HT1080 (cell line): Measurements from ENCODE around the gene KRTAP10-11. TPM values are rescaled to one million over a fixed set of nuclear protein-coding genes. Genes with fewer than 3 reads are reported as not detected.
"Not testable (repeated sequence)": the region's sequence is repeated elsewhere in the genome, so short reads cannot be mapped to it uniquely, and the experiment has no call there.

Experiments used
- DNase-seq: peaks from one replicate; pipeline ENCODE4 v3.0.0-alpha.2; 2015; ENCODE audit warnings: low read depth
- total RNA-seq: library from RNA; depleted of rRNA; stranded (reverse); fragments of >200 nt; shearing (Covaris generic); gene quantifications from 2 replicates; pipeline ENCODE4 v1.2.3, GENCODE V29; 2014

KRTAP10-11 gene
- total RNA-seq, 1 experiment from 2014 or later, result not detected

DNA sequence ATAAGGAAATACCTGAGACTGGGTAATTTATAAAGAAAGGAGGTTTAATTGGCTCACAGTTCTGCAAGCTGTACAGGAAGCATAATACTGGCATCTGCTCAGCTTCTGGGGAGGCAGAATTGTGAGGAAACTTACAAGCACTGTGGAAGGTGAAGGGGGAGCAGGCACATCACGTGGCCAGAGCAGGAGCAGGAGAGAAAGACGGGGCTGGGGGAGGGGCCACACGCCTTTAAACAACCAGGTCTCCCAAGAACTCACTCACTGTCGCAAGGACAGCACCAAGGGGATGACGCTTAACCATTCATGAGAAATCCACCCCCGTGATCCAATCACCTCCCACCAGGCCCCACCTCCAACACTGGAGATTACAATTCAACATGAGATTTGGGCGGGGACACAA, 15.4 kb downstream of the KRTAP10-11 start:
- not testable (repeated sequence) for DNase-seq

DNA sequence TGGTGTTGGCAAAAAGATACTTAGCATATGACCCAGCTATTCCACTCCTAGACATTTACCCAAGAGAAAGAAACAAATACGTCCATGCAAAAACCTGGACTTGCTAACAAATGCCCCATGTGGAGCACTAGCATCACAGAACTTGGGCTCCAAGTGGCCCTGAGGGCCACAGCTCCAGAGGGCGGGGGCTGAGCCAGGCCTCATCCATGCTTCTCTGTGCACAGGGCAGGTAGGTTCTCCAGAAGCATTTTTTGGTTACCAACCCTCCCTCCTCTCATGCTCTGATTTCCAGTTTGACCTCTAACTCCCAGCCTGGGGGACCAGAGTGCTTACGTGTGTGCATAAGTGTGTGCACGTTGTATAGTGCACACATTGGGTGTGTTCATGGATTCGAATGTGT, 18.5 kb downstream of the KRTAP10-11 start:
- DNase-seq, result no peak

DNA sequence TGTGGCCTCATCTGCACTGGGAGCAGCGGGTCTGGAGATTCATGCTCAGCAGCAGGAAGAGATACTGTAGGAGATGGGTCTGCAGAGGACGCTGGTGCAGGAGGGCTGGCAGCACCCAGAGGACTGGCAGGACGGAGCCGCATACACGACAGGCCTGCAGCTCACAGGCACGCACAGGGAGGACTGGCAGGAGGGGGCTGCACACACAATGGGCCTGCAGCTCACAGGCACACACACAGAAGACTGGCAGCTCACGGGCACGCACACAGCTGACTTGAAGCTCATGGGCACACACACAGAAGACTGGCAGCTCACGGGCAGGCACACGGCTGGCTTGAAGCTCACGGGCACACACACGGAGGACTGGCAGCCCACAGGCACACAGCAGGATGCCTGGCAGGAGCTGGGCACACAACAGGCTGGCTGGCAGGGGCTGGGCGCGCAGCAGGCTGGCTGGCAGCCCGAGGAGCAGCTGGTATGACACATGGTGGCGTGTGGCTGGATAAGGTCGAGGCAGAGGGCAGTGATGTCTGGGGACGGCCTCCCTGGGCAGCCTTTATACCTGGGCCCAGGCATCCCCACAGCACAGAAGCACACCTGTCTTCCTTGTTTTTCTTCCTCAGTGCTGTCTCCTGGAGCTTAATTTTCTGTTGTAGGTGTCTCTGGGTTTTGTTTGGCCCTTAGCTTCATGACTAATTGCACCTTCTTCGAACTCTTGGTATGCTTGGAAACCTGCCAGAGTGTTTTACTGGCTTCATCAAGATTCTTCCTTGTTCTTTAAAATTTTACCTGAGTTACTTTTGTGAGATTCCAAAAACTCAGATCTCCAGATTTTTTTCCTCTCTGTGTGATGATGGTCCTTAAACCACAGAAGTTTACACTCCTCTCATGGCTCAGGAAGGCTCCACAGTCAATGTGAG, 20.4 kb downstream of the KRTAP10-11 start, which contains the start of gene KRTAP12-2:
Gene KRTAP12-2 (minus strand): TSS at position 527 of the 920 bp plus-strand sequence. CDS start 41 bp downstream, at position 486.
- DNase-seq, result no peak

DNA sequence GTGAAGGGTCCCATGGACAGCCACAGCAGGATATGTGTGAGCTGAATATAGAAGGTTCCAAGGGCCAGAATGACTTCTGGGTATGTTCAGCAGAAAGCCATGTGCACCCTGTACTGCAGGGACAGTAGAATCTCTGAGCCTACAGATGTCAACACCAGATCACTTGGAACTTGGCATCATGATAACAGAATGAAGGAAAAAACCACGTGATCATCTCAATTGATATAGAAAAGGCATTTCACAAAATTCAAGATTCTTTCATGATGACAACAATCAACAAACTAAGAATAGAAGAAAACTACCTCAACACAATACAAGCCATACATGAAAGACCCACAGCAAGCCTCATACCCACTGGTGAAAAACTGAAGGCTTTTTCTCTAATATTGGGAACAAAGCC, 21.4 kb downstream of the KRTAP10-11 start:
- no peak for DNase-seq

DNA sequence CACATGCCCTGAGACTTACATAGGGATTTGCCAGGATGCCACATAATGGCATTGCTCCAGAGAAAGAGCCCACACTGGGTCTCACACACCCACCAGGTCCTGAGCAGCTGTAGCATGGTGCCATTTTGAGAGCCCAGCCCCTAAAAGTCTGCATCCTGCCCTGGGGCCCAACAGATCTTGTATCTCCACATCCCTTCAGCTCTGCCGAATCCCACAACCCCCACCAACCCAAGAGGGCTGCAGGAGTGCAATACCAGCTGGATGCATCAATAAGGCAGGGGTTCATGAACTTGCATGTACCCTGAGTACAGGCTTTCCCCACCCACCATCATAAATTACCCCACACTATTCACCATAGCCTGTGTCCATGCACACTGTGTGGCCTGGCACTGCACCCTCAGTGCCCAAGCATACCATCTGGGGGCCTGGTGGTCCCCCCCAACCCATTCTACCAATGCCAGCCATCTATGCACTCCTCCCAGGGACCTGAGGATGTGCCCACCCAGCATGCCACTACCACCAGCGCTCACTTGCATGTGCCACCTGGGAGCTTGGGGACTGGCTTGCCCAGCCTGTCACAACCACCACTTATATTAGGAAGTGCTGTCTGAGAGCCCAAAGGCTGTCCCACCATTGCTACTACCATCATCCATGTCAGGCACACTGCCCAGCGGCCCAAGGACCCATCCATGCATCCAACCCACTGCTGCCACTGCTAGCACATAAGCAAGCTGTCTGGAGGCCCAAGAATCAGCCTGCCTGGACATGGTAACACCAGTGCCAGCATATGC, 24.6 kb downstream of the KRTAP10-11 start:
- DNase-seq, result no peak

DNA sequence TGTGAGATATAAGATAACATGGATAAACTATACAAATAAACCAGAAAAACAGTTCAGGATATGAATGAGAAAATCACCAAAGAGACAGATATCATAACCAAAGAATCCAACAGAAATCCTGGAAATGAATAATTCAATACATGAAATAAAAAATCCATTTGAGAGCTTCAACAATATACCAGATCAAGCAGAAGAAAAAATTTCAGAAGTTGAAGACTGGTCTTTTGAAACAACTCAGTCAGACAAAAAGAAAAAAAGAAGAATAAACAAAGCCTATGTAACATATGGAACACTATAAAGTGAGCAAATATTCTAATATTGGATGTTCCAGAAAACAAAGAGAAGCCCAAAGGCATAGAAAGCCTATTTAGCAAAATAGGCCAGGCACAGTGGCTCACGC, 25.7 kb downstream of the KRTAP10-11 start:
- DNase-seq, result no peak

DNA sequence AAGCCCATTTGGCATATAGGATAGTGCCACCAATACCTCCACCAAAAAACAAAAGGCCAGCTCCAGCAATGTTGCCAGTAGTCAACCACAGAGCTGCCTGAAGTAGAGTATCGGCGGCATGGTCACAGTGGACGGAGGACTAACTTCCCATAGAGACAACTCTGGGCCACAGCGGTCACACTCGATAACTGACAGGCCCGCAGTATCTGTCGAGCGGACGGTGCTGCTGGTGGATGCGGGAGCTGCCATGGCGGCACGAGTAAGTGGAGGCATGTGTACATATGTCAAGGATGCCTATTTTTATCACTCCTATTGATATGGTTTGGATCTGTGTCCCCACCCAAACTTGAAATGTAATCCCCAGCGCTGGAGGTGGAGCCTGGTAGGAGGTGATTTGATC, 31.7 kb downstream of the KRTAP10-11 start:
- DNase-seq, result no peak

DNA sequence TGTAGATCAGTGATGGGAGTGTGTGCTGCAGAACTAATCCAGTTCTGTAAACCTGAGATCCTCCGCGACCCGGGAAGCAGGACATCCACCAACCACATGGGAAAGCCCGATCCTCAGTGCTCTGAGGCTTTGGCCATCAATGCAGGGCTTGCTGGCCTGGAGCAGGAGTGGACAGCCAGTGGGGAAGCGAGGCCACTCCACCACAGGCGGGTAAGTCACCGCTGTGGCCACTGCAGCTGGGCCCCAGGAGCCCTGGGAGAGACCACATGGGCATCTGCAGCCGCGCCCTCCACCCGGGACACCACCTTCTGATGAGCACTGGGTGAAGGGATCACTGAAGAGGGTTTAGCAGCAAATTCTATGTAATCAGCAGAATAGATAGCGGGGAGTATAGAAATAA, 34.9 kb downstream of the KRTAP10-11 start:
- no peak for DNase-seq

DNA sequence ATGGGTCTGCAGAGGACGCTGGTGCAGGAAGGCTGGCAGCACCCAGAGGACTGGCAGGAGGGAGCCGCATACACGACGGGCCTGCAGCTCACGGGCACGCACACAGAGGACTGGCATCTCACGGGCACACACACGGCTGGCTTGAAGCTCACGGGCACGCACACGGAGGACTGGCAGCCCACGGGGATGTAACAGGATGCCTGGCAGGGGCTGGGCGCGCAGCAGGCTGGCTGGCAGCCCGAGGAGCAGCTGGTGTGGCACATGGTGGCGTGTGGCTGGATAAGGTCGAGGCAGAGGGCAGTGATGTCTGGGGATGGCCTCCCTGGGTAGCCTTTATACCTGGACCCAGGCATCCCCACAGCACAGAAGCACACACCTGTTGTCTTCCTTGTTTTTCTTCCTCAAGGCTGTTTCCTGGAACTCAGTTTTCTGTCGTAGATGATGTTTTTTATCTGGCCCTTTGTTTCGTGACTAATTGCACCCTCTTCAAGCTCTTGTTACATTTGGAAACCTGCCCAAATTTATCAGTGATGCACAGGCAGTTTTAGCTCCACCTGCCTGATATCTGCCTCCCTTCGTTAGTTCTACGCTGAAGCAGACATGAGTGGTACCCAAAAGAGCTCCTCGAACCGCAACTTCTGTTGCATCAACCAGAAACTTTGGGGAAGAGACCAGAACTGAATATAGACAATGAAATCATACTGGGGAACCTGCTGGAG, 35.8 kb downstream of the KRTAP10-11 start, which contains the start of gene KRTAP12-1:
Gene KRTAP12-1 (minus strand): TSS at position 303 of the 719 bp plus-strand sequence. CDS start 40 bp downstream, at position 263.
- no peak for DNase-seq

DNA sequence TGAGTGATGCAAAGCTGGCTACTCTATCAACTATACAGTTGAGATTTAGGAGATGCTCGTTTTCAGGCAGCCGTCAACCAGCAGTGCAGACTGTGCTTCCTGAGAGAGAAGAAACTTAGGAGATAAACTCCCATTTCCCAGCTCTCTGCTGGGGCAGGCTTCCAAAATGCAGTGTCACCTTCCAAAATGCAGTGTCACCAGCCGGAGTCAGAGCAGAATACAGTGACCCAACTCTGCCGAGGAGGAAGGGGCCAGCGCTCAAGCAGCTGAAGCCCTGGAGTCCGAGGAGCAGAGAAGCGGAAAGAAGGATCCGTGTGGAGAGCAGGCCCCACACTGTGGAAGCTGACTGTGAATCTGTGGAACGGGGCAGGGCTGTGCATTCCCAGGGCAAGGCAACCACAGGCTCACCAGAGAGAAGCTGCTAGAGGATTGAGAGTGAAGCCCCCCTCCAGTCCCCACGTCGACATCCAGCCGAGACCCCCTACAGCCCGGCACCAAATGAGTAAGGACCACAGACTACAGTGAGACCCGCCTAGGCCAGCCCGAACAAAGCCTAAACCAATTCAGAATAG, 36.5 kb downstream of the KRTAP10-11 start:
- DNase-seq, result no peak

DNA sequence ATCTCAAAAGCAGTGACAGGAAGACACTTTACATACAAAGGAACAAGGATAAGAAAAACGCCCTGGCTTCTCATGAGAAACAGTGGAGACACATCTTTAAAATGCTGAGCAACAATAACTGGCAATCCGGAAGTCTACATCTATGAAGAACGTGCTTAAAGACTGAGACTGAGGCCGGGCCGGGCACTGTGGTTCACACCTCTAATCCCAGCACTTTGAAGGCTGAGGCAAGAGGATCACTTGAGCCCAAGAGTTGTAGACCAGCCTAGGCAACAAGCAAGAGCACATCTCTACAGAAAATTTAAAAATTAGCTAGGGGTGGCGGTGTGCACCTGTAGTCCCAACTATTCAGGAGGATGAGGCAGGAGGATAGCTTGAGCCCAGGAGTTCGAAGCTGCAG, 37.9 kb downstream of the KRTAP10-11 start:
- no peak for DNase-seq

DNA sequence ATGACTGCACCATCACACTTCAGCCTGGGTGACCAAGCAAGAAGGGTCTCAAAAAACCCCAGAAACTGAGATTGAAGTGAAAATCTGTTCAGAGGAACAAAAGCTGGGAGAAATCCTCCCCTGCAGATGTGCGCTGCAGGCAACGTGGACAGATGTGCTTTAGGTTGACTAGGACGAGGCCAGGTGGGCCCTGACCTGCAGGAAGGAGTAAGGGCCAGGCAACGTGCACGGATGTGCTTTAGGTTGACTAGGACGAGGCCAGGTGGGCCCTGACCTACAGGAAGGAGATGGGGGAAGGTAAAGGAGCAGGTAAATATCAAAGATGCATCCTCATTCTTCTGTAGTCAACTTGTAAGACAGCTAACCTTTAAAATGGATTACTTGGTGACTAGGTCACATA, 38.3 kb downstream of the KRTAP10-11 start:
- DNase-seq, result no peak

DNA sequence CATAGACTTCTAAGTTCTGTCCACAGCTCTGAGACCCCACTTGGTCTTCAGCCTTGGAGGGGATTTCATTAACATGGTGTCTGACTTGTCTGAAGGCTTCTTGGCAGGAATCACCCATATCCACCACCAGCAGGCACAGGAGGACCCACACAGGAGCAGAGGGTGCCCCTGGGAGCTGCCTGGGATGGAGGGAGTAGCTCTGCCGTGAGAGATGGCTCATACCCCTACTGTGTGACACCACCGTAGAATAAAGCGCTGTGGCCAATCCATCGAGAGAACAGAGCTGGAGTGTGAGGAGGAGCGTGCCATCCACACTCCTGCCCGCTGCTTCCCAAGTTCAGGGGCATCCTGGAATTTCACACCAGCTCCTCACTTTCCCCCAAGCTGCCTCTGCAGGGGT, 38.8 kb downstream of the KRTAP10-11 start:
- not testable (repeated sequence) for DNase-seq

DNA sequence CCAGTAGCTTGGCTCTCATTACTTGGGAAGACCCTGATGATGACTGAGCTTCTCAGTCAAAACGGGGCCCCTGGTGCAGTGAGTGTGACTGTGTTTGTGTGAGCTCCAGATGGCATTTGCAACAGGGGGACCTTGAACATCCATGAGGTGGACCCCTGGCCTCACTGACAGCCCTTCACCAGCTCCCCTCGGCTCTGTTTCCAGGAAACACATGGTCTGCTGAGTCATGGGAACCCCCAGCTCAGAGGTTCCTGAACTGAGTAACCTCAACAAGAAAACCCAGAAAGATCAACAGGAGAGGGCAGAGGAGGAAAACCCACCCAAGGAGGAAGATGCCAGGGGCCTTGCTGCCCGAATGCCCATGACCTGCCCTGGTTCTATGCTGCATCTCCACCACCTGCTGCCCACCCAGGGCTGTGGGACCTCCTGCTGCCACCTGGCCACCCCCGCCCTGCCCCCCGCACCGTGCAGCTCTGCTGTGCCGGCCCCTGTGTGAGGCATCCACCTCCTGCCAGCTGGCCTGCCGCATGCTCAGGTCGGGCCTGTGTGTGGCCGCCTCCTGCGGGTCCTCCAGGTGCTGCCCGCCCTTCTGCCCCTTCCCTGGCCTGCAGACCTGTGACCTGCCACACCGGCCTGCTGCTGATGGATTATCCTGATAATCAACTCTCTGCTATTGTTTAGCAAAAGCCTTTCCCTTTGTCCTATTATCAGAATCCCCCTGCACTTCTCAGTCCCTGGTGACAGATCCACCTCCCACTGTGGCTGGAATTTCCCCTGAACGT, 40.0 kb downstream of the KRTAP10-11 start:
- DNase-seq, result no peak

DNA sequence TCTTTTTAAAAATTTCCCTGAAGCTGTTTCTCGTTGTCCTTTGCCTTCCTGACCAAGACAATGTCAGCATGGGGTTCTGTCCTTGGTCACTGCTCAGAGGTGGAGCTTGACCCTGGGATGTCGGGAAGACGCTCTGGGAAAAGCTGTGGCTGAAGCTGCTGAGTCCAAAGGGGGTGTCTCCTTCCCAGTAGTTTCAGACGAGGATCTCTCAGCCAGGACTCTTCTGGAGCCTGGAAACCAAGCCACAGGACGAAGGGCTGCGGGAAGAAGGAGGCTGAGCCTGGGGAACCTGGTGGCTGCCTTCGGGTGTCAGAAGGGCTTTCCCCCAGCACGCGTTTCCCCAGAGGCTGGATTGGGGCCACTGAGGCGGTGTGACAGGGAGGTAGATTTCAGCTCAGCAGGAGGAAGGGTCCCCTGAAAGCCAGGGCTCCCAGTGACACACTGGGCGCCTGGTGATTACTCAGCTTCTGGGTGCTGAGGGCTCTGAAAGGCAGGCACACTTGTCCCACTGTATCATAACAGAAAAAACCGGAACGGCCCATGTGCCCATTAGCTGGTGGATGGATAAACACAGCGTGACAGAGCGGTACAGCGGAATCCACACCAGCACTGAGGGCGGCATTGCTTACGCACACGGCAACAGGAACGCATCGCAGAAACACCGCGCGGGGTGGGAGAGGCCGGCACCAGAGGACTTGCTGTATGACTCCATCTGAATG, 40.8 kb downstream of the KRTAP10-11 start:
- DNase-seq, result no peak

DNA sequence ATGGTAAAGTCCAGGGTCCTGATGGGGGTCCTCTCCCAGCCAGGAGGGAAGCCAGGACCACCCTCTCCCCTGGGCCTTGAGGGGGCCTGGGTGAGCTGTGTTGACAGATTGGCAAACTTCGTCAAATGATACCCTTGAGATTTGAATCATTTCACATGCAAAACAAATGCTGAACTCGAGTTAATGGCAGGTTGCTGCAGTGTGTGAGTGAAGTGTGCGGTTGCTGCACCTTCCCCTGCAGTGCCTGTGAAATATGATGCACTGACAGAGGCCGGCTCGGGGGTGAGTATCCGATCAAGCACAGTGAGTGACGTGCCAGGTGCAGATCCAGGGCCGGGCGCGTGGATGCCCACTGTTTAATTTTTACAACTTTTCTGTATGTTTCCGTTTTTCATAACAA, 41.5 kb downstream of the KRTAP10-11 start:
- no peak for DNase-seq

DNA sequence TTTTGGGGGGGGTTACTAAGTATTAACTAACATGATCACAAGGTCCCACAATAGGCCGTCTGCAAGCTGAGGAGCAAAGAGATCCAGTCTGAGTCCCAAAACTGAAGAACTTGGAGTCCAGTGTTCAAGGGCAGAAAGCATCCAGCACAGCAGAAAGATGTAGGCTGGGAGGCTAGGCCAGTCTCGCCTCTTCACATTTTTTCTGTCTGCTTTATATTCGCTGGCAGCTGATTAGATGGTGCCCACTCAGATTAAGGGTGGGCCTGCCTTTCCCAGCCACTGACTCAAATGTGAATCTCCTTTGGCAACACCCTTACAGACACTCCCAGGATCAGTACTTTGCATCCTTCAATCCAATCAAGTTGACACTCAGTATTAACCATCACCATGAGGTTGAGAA, 43.5 kb downstream of the KRTAP10-11 start:
- DNase-seq, result not testable (repeated sequence)

DNA sequence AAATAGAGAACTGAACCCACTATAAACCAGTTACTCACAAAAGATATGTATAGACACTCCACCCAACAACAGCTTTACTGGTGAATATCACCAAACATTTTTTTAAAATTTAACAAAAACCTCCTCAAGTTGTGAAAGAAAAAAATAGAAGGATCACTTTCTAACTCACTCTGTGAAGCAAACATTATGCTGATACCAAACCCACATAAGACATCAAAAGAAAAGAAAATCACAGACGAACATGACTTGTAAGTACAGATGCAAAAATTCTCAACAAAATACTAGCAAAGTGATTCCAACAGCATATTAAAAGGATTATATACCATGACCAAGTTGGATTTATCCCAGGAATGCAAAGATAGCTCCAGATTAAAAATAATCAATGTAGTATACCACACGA, 45.5 kb downstream of the KRTAP10-11 start:
- DNase-seq, result no peak

DNA sequence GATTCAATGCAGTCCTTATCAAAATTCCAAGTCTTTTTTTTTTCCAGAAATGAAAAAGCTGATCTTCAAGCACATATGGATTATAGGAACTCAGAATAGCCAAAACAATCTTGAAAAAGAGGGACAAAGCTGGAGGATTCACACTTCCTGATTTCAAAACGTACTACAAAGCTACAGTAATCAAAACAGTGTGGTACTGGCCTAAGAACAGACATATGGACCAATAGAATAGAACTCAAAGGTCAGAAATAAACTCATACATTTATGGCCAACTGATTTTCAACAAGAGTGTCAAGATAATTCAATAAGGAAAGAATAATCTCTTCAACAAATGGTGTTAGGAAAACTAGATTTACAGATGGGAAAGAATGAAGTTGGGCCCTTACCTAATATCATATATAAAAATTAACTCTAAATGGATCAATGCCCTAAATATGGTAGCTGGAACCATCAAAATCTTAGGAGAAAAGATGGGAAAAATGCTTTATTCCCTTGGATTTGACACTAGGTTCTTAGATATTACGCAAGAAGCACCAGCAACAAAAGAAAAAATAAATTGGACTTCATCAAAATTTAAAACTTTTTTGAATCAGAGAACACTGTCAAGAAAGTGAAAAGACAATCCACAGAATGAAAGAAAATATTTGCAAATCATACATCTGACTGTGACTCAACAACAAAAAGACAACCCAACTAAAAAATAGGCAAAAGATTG, 46.7 kb downstream of the KRTAP10-11 start:
- no peak for DNase-seq
